Testis (tissue), 3 donors: ENCODE data around the gene SEMA3G. TPM values are rescaled to one million over a fixed set of nuclear protein-coding genes. Genes with fewer than 3 reads are reported as not detected.
A peak's percentile ranks its signal among the peaks of the same experiment; 100 is the strongest.

ENCODE experiments used
- DNase-seq: peaks from one replicate; pipeline ENCODE4 v3.0.0-alpha.2; 2019
- H3K27ac ChIP-seq, 2 donors: fragments of 200-600 bp; sonication (generic); one replicate each; pipeline ENCODE4 v1.5.1; 2019
- H3K27me3 ChIP-seq: fragments of 200-600 bp; sonication (generic); one replicate; pipeline ENCODE4 v1.5.1; 2019
- H3K36me3 ChIP-seq: fragments of 200-600 bp; sonication (generic); one replicate; pipeline ENCODE4 v1.5.1; 2017; ENCODE audit warnings: low read depth; ENCODE audit errors: missing control alignments
- H3K4me1 ChIP-seq: fragments of 200-600 bp; sonication (generic); one replicate; pipeline ENCODE4 v1.5.1; 2019
- H3K4me3 ChIP-seq, 2 donors: fragments of 200-600 bp; sonication (generic); one replicate each; pipeline ENCODE4 v1.5.1; 2017 to 2019
- H3K9me3 ChIP-seq: fragments of 200-600 bp; sonication (generic); one replicate; pipeline ENCODE4 v1.5.1; 2017
- CTCF ChIP-seq, 3 experiments: fragments of 450-650 bp in 2 of 3; fragments of 200-600 bp in 1 of 3; sonication (generic) in 1 of 3; IDR thresholded peaks; one replicate each; pipeline ENCODE4 v1.5.1; 2016 to 2019; ENCODE audit warnings: antibody characterized with exemption in 3 of 3, mild to moderate bottlenecking in 2 of 3, moderate library complexity in 1 of 3
- POLR2A ChIP-seq: fragments of 450-650 bp; IDR thresholded peaks from one replicate; pipeline ENCODE4 v1.6.1; 2017; ENCODE audit warnings: antibody characterized with exemption, mild to moderate bottlenecking, moderate library complexity
- WGBS, 2 donors: methylation state at CpG; one replicate each; pipeline ENCODE4 v1.1.5; 2018; 5-methylcytosine and 5-hydroxymethylcytosine counted together
- intact Hi-C: fragments of 100-400 bp; cut with DNase I; formaldehyde crosslinking; loops from one replicate; pipeline ENCODE4 v1.15.1; 2023; ENCODE audit warnings: low total_unique reads
- polyA plus RNA-seq: library from polyadenylated mRNA; stranded (reverse); fragments of 350-450 nt; fragmentation: Illumina TruSeq; extraction: RNeasy Lipid Tissue Mini Kit (QIAGEN cat#74804); gene quantifications from one replicate; pipeline ENCODE4 v1.2.3, GENCODE V29; 2014; ENCODE audit warnings: low read depth, low replicate concordance; ENCODE audit not compliant: insufficient read depth
- total RNA-seq, 2 donors: library from RNA; depleted of rRNA; stranded (reverse); fragments of >200 nt; gene quantifications; one replicate each; pipeline ENCODE4 v1.2.3, GENCODE V29; 2016

SEMA3G gene
- total and polyA plus RNA-seq, 3 donors from 2014 or later: 1.7 to 3.1 (median 2.1) TPM

GRCh38 chr3:52479037-52479876 is 34.4 kb upstream of the SEMA3G start:
- TF ChIP-seq CTCF (IDR thresholded peaks at IDR 0.05): no peak
- no peak for TF ChIP-seq POLR2A
- 87 to 91% methylated on average over 7 of the region's 7 CpGs for WGBS, 2 donors
- H3K4me1 ChIP-seq: peaks cover 48% of the 10 kb centered on the region
- H3K9me3 ChIP-seq: no peaks in the 10 kb centered on the region
- H3K4me3 ChIP-seq: no peak overlapping the region
- no peaks in the 10 kb centered on the region for H3K36me3 ChIP-seq
- H3K27ac ChIP-seq: peak overlapping the region; percentile 81 to 85
- no peak for DNase-seq
- no peaks in the 10 kb centered on the region for H3K27me3 ChIP-seq
- intact Hi-C loops: no loop called here

GRCh38 chr3:52477796-52478095 is 32.8 kb upstream of the SEMA3G start:
- TF ChIP-seq POLR2A (no peak), CTCF (IDR thresholded peaks at IDR 0.05) (no peak)
- Histone ChIP-seq H3K36me3 (no peaks in the 10 kb centered on the region), H3K4me1 (peaks cover 40% of the 10 kb centered on the region), H3K9me3 (no peaks in the 10 kb centered on the region), H3K4me3 (no peak overlapping the region), H3K27me3 (no peaks in the 10 kb centered on the region), H3K27ac (peak overlapping the region in 1 of 2 donors; percentile 4)
- intact Hi-C loops: no loop called here
- DNase-seq: no peak
- 86 to 94% methylated on average over 3 to 6 of the region's 6 CpGs for WGBS, 2 donors

DNA sequence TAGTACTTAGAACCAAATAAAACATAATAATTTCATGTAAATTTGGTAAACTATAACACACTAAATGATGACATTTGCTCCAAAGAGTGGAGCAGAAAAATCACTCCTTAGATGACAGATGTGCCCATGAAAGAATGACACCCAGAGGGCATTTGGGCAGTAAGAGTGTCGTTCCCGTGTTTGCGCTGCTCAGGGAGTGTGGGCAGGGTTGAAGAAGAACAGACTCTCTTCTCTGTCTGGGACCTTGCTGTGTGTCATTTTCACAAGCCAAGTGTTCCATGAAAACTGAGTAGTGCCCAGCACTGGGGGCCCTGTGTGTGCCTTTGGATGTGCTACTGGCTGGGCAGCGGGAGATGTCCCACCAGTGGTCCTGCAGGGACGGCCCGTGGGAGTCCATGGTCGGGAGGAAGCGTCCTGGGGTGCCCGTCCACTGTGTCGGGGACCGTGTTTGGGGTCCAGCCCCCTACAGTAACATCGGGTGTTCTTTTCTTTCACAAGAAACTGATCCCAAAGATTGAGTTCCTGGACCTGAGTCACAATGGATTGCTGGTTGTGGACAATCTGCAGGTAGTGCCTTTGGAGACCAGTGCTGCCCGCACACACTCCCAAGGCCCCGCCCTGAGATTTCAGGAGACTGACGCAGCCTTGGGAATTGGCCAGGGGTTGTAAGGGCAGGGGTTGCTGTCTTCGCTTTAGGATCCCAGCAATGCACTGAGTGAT is 32.3 kb upstream of the SEMA3G start:
- H3K9me3 ChIP-seq: no peaks in the 10 kb centered on the region
- no peak for TF ChIP-seq POLR2A
- no peak for TF ChIP-seq CTCF (IDR thresholded peaks at IDR 0.05)
- H3K4me1 ChIP-seq: peaks cover 35% of the 10 kb centered on the region
- H3K27me3 ChIP-seq: no peaks in the 10 kb centered on the region
- H3K36me3 ChIP-seq: no peaks in the 10 kb centered on the region
- no peak overlapping the region for H3K4me3 ChIP-seq
- peak overlapping the region in 1 of 2 donors; percentile 7 for H3K27ac ChIP-seq
- intact Hi-C loops: no loop called here
- no peak for DNase-seq
- 93 to 95% methylated on average over 7 to 16 of the region's 16 CpGs for WGBS, 2 donors

DNA sequence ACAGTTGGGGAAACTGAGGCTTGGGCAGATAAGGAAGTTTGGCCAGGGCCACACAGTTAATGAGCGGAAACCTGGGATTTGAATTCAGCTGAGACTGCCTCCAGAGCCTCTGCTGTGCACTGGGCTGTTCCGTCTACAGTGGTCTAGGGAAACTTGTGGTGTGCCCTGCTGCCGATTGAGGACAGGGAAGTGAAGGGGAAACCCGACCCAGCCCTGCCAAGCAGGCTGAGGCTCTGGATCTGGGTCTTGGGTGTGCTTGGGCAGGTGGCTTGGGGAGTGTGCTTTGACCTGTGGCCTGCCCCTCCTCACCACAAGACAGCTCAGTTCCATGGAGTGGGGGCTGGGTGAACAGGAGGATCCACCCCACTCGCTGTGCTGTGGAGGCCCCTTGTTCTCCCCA is 28.1 kb upstream of the SEMA3G start:
- Histone ChIP-seq H3K4me1 (peaks cover 32% of the 10 kb centered on the region), H3K9me3 (no peaks in the 10 kb centered on the region), H3K36me3 (no peaks in the 10 kb centered on the region), H3K27me3 (no peaks in the 10 kb centered on the region), H3K27ac (peak overlapping the region; percentile 41 to 48), H3K4me3 (no peak overlapping the region)
- intact Hi-C loops: no loop called here
- no peak for TF ChIP-seq POLR2A
- TF ChIP-seq CTCF (IDR thresholded peaks at IDR 0.05): no peak
- DNase-seq: no peak
- WGBS, 2 donors: 52 to 72% methylated on average over 5 of the region's 5 CpGs
